Transverse colon (tissue), 4 donors: Measurements from ENCODE around the gene PLEKHA7. TPM values are rescaled to one million over a fixed set of nuclear protein-coding genes. Genes with fewer than 3 reads are reported as not detected.
A peak's percentile ranks its signal among the peaks of the same experiment; 100 is the strongest.

ENCODE experiments used
- DNase-seq: peaks from one replicate; pipeline ENCODE4 v3.0.0-alpha.2; 2019
- H3K27ac ChIP-seq, 4 donors: fragments of 200-600 bp; sonication (generic); 2 replicates each; pipeline ENCODE4 v1.5.1; 2016 to 2018; ENCODE audit warnings: inconsistent platforms in 4 of 4
- H3K27me3 ChIP-seq: fragments of 200-600 bp; sonication (generic); 2 replicates; pipeline ENCODE4 v1.5.1; 2017; ENCODE audit warnings: inconsistent platforms
- H3K36me3 ChIP-seq, 4 donors: fragments of 200-600 bp; sonication (generic); 2 replicates each; pipeline ENCODE4 v1.5.1; 2017 to 2019; ENCODE audit warnings: inconsistent platforms in 4 of 4
- H3K4me1 ChIP-seq, 4 donors: fragments of 200-600 bp; sonication (generic); 2 replicates each; pipeline ENCODE4 v1.5.1; 2017 to 2020; ENCODE audit warnings: inconsistent platforms in 4 of 4
- H3K4me3 ChIP-seq, 4 donors: fragments of 200-600 bp; sonication (generic); 1 replicate in 1 of 4; 2 replicates in 3 of 4; pipeline versions ENCODE4 v1.5.1 to v1.6.1; 2017 to 2019; ENCODE audit warnings: inconsistent platforms in 4 of 4
- H3K9me3 ChIP-seq, 2 donors: fragments of 200-600 bp; sonication (generic); 2 replicates each; pipeline ENCODE4 v1.5.1; 2017 to 2019; ENCODE audit warnings: inconsistent platforms in 2 of 2
- EP300 ChIP-seq: sonication (generic); formaldehyde crosslinking; IDR thresholded peaks from one replicate; pipeline ENCODE4 v1.6.1; 2017; ENCODE audit warnings: antibody characterized with exemption, low read depth
- POLR2A ChIP-seq: fragments of 450-650 bp; IDR thresholded peaks from one replicate; pipeline ENCODE4 v1.6.1; 2016; ENCODE audit warnings: antibody characterized with exemption, mild to moderate bottlenecking, moderate library complexity
- POLR2AphosphoS5 ChIP-seq, 3 donors: sonication (generic); formaldehyde crosslinking; IDR thresholded peaks; one replicate each; pipeline ENCODE4 v1.6.1; 2016; ENCODE audit warnings: antibody characterized with exemption in 3 of 3
- WGBS, 2 donors: methylation state at CpG; one replicate each; pipeline ENCODE4 v1.1.5; 2018; ENCODE audit warnings: low coverage in 1 of 2; 5-methylcytosine and 5-hydroxymethylcytosine counted together
- in situ Hi-C, 4 donors: fragments of 200-750 bp; cut with MboI; loops; one replicate each; pipeline versions ENCODE4 v1.15.0 to v1.15.1; 2017; ENCODE audit warnings: low sequenced_read_pairs in 3 of 4, low pct_ligation_motif_present in 1 of 4, low pct_unique_long_range_greater_than_20kb in 1 of 4
- intact Hi-C: fragments of 100-400 bp; cut with DNase I; formaldehyde crosslinking; loops from one replicate; pipeline ENCODE4 v1.15.1; 2023; ENCODE audit warnings: low total_unique reads
- total RNA-seq, 4 donors: library from RNA; depleted of rRNA; stranded (reverse); fragments of >200 nt; gene quantifications; one replicate each; pipeline ENCODE4 v1.1.0, GENCODE V29; 2016
- TF ChIP-seq, protein P1 (sequence below), 5 experiments: fragments of 200-600 bp in 3 of 5; fragments of 450-650 bp in 2 of 5; sonication (generic) in 3 of 5; IDR thresholded peaks; 1 replicate in 2 of 5; 2 replicates in 3 of 5; pipeline ENCODE4 v1.5.1; 2016 to 2017; ENCODE audit warnings: antibody characterized with exemption in 5 of 5, inconsistent platforms in 3 of 5, mild to moderate bottlenecking in 2 of 5, moderate library complexity in 1 of 5

The PLEKHA7 gene
- total RNA-seq, 4 donors from 2014 or later = 109 to 243 (median 114) TPM

DNA sequence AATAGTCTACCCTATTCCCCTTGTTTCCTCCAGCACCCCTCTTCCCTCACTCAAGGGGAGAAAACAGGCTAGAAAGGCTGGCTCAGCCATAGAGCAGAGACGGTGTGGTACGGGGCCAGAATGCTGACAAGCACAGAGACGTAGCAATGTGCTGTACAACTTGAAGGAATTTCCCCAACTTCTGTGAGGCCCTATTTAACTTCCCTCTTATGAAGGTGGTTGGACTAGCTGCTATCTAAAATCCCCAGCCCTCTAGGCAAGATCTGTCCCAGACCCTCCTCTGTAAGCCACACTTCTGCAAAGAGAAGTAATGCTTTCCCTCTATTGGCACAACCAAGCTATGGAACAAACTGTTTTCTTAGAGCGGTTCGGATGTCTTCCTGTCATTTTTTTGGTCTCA, 37.8 kb downstream of the PLEKHA7 start:
- H3K4me3 ChIP-seq = no peak overlapping the region
- TF ChIP-seq, protein P1, sequence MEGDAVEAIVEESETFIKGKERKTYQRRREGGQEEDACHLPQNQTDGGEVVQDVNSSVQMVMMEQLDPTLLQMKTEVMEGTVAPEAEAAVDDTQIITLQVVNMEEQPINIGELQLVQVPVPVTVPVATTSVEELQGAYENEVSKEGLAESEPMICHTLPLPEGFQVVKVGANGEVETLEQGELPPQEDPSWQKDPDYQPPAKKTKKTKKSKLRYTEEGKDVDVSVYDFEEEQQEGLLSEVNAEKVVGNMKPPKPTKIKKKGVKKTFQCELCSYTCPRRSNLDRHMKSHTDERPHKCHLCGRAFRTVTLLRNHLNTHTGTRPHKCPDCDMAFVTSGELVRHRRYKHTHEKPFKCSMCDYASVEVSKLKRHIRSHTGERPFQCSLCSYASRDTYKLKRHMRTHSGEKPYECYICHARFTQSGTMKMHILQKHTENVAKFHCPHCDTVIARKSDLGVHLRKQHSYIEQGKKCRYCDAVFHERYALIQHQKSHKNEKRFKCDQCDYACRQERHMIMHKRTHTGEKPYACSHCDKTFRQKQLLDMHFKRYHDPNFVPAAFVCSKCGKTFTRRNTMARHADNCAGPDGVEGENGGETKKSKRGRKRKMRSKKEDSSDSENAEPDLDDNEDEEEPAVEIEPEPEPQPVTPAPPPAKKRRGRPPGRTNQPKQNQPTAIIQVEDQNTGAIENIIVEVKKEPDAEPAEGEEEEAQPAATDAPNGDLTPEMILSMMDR (IDR thresholded peaks at IDR 0.05) = no peak
- TF ChIP-seq POLR2A (no peak), POLR2AphosphoS5 (IDR thresholded peaks at IDR 0.05) (no peak), EP300 (no peak)
- H3K4me1 ChIP-seq = peaks cover 0 to 30% (median 7%) of the 10 kb centered on the region in 4 donors
- H3K27ac ChIP-seq = no peak overlapping the region
- in situ Hi-C loops = no loop called here
- no peaks in the 10 kb centered on the region for H3K9me3 ChIP-seq
- WGBS, 2 donors = 80 to 83% methylated on average over 5 of the region's 5 CpGs
- no peak for DNase-seq
- intact Hi-C loops = no loop called here
- no peaks in the 10 kb centered on the region for H3K36me3 ChIP-seq
- H3K27me3 ChIP-seq = no peaks in the 10 kb centered on the region

DNA sequence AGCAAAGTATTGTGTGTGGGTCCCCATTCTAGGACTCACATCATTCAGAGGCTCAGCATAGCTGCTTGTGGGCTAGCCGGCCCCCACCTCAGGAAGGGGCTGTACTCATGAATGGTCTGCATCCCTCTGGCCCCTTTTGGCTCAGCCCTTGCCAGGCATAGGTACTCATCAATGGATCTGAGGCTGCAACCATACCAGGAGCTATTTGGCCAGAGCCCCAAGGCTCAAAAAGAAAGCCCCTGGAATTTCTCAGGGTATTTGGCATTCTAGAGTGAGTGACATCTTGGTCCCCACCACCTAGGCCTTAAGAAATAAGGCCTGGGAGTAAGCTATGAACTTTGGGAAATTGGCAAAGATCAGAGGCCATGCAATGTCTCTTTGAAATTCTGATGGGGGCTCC, 38.3 kb downstream of the PLEKHA7 start:
- TF ChIP-seq POLR2AphosphoS5 (IDR thresholded peaks at IDR 0.05) (no peak), POLR2A (no peak), EP300 (no peak)
- TF ChIP-seq, protein P1 (IDR thresholded peaks at IDR 0.05) = no peak
- Histone ChIP-seq H3K4me3 (no peak overlapping the region), H3K36me3 (no peaks in the 10 kb centered on the region), H3K9me3 (no peaks in the 10 kb centered on the region), H3K27ac (no peak overlapping the region), H3K4me1 (peaks cover 0 to 35% (median 9%) of the 10 kb centered on the region in 4 donors), H3K27me3 (no peaks in the 10 kb centered on the region)
- intact Hi-C loops (no loop called here), in situ Hi-C loops (no loop called here)
- no peak for DNase-seq
- WGBS, 2 donors = 84% methylated on average over 1 of the region's 1 CpG; no CpG with 5 or more reads in 1 of the 2 donors

DNA sequence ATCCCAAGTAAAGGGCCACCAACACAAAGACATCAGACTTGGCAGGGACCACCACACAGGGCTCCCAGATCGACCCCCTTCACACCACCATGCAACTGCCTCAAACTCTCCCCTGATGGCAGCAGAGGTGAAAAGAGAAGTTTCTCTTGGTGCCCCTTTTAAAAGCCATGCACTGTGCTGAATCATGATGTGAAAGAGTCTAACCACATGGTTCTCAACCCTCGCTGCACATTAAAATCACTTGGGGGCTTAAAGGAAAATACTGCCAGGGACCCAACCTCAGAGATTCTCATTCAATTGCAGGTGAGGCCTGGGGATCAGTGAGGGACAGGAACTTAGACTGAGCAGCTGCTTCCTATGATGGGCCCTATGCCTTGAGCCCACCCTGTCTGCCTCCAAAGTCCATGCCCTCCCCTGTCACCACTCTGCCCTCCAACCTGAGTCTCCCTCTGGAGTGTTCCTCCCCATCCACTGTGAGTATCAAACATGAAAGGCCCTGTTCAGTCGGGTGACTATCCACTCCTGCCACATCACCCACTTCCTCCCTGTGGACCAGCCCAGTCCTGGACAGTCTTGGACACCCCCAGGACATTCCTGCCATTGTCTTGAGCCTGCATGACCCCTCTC, 40.8 kb downstream of the PLEKHA7 start:
- H3K4me1 ChIP-seq = peaks cover 0 to 47% (median 20%) of the 10 kb centered on the region in 4 donors
- no peak for TF ChIP-seq EP300
- no peak for TF ChIP-seq POLR2A
- no peak for TF ChIP-seq POLR2AphosphoS5 (IDR thresholded peaks at IDR 0.05)
- TF ChIP-seq, protein P1 (IDR thresholded peaks at IDR 0.05) = no peak
- H3K9me3 ChIP-seq = no peaks in the 10 kb centered on the region
- WGBS, 2 donors = 80 to 81% methylated on average over 1 to 3 of the region's 3 CpGs
- no peak overlapping the region for H3K27ac ChIP-seq
- no peaks in the 10 kb centered on the region for H3K27me3 ChIP-seq
- in situ Hi-C loops = no loop called here
- intact Hi-C loops = no loop called here
- H3K36me3 ChIP-seq = no peaks in the 10 kb centered on the region
- no peak overlapping the region for H3K4me3 ChIP-seq
- DNase-seq = no peak

DNA sequence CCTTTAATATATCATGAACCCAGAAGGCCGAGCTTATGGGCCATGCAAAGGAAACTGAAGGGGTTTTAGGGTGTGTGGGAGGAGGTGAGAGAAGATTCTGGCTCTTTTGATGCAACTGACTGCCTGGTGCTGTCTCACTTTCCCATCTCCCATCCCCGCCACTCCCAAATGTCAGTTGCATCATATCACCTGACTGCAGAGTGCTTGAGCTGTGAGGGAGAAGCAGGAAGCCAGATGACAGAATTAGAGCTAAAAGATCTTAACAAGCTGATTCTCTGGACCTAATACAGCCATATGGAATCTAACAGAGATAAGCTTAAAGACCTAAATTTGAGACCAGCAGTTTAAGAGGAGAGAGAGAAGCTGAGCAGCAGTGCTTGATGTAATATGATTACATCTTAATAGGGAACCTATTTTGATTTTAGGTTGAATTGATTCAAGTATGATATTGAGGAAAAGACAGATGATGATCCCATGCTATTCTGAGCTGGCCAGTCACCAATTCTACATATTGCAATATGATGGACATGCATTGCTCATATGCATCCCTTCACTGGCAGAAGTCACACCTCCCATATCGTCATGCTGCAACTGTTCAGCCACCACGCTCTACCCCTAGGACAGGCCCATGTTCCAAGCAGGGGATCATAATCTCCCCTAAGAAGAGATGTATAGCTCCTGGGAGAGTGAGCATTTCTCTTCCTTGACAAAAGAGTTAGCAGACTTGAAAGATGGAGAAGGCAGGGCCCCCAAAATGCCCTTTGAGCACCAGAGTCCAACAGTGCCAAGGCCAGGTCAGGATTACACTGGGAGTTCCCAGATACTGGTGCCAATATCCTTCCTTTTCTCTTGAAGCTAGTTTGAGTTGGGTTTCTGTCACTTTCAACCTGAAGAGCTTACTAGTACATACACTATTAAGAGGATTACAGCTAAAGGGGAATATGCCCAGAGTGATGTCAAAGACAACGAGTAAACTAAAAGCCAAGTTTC, 44.9 kb downstream of the PLEKHA7 start:
- Histone ChIP-seq H3K27ac (peak overlapping the region in 2 of 4 donors; percentile 45 to 77), H3K9me3 (no peaks in the 10 kb centered on the region), H3K4me1 (peaks cover 0 to 67% (median 32%) of the 10 kb centered on the region in 4 donors), H3K27me3 (no peaks in the 10 kb centered on the region), H3K4me3 (no peak overlapping the region), H3K36me3 (no peaks in the 10 kb centered on the region)
- whole genome bisulfite sequencing, 2 donors = 65 to 82% methylated on average over 1 to 5 of the region's 5 CpGs
- intact Hi-C loops (no loop called here), in situ Hi-C loops (no loop called here)
- no peak for DNase-seq
- TF ChIP-seq POLR2A (no peak), POLR2AphosphoS5 (IDR thresholded peaks at IDR 0.05) (no peak), EP300 (no peak)
- TF ChIP-seq, protein P1 (IDR thresholded peaks at IDR 0.05) = no peak
